ENCODE data around the gene ATP5PO.
"Not testable (repeated sequence)": the region's sequence is repeated elsewhere in the genome, so short reads cannot be mapped to it uniquely, and the experiment has no call there.

Gene ATP5PO

GRCh38 chr21:33926248-33926647, 10.6 kb upstream of the ATP5PO start:
- not testable (repeated sequence) for H3K9me3 ChIP-seq (ENCODE audit: control insufficient read depth, low read length); H3K4me3 ChIP-seq (ENCODE audit: insufficient read depth, low read depth, low read length, poor library complexity, severe bottlenecking); H3K4me1 ChIP-seq (ENCODE audit: control insufficient read depth, insufficient read depth, low read length, poor library complexity, severe bottlenecking); H3K27me3 ChIP-seq (replicated peaks; ENCODE audit: control insufficient read depth, insufficient read depth, low read length, poor library complexity, severe bottlenecking); DNase-seq; H3K36me3 ChIP-seq (ENCODE audit: control insufficient read depth, insufficient read depth, low read length); H3K27ac ChIP-seq (ENCODE audit: insufficient read depth, low read length, poor library complexity, severe bottlenecking)

- H3K9me3 ChIP-seq (ENCODE audit: control insufficient read depth, low read length): no peaks in the 10 kb centered on the region
- H3K4me1 ChIP-seq (ENCODE audit: control insufficient read depth, insufficient read depth, low read length, poor library complexity, severe bottlenecking): peaks cover 5% of the 10 kb centered on the region
- DNase-seq: no peak
- no peak overlapping the region for H3K4me3 ChIP-seq (ENCODE audit: insufficient read depth, low read depth, low read length, poor library complexity, severe bottlenecking)
- H3K27ac ChIP-seq (ENCODE audit: insufficient read depth, low read length, poor library complexity, severe bottlenecking): no peak overlapping the region
- H3K36me3 ChIP-seq (ENCODE audit: control insufficient read depth, insufficient read depth, low read length): no peaks in the 10 kb centered on the region
- H3K27me3 ChIP-seq (replicated peaks; ENCODE audit: control insufficient read depth, insufficient read depth, low read length, poor library complexity, severe bottlenecking): no peaks in the 10 kb centered on the region
Observed at GRCh38 chr21:33924766-33925100, 9.1 kb upstream of the ATP5PO start.

GRCh38 chr21:33924079-33924765, 8.6 kb upstream of the ATP5PO start:
- Histone ChIP-seq H3K27me3 (replicated peaks; ENCODE audit: control insufficient read depth, insufficient read depth, low read length, poor library complexity, severe bottlenecking) (no peaks in the 10 kb centered on the region), H3K4me3 (ENCODE audit: insufficient read depth, low read depth, low read length, poor library complexity, severe bottlenecking) (no peak overlapping the region), H3K27ac (ENCODE audit: insufficient read depth, low read length, poor library complexity, severe bottlenecking) (no peak overlapping the region), H3K9me3 (ENCODE audit: control insufficient read depth, low read length) (no peaks in the 10 kb centered on the region), H3K36me3 (ENCODE audit: control insufficient read depth, insufficient read depth, low read length) (no peaks in the 10 kb centered on the region), H3K4me1 (ENCODE audit: control insufficient read depth, insufficient read depth, low read length, poor library complexity, severe bottlenecking) (peaks cover 5% of the 10 kb centered on the region)
- DNase-seq: peak; percentile 69 to 81 (median 74)

- no peaks in the 10 kb centered on the region for H3K9me3 ChIP-seq (ENCODE audit: control insufficient read depth, low read length)
- peaks cover 10% of the 10 kb centered on the region for H3K4me1 ChIP-seq (ENCODE audit: control insufficient read depth, insufficient read depth, low read length, poor library complexity, severe bottlenecking)
- no peaks in the 10 kb centered on the region for H3K27me3 ChIP-seq (replicated peaks; ENCODE audit: control insufficient read depth, insufficient read depth, low read length, poor library complexity, severe bottlenecking)
- peaks cover 5% of the 10 kb centered on the region for H3K36me3 ChIP-seq (ENCODE audit: control insufficient read depth, insufficient read depth, low read length)
- H3K27ac ChIP-seq (ENCODE audit: insufficient read depth, low read length, poor library complexity, severe bottlenecking): no peak overlapping the region
- no peak for DNase-seq
- H3K4me3 ChIP-seq (ENCODE audit: insufficient read depth, low read depth, low read length, poor library complexity, severe bottlenecking): no peak overlapping the region
Observed at GRCh38 chr21:33917421-33917820, 1.8 kb upstream of the ATP5PO start.

GRCh38 chr21:33916200-33916567, 580 bp upstream of the ATP5PO start:
- H3K27ac ChIP-seq (ENCODE audit: insufficient read depth, low read length, poor library complexity, severe bottlenecking): peak overlapping the region; percentile 84
- peak overlapping the region; percentile 90 for H3K4me3 ChIP-seq (ENCODE audit: insufficient read depth, low read depth, low read length, poor library complexity, severe bottlenecking)
- no peak for DNase-seq
- H3K36me3 ChIP-seq (ENCODE audit: control insufficient read depth, insufficient read depth, low read length): peaks cover 15% of the 10 kb centered on the region
- H3K9me3 ChIP-seq (ENCODE audit: control insufficient read depth, low read length): no peaks in the 10 kb centered on the region
- H3K4me1 ChIP-seq (ENCODE audit: control insufficient read depth, insufficient read depth, low read length, poor library complexity, severe bottlenecking): peaks cover 10% of the 10 kb centered on the region
- H3K27me3 ChIP-seq (replicated peaks; ENCODE audit: control insufficient read depth, insufficient read depth, low read length, poor library complexity, severe bottlenecking): no peaks in the 10 kb centered on the region

- Histone ChIP-seq H3K4me3 (ENCODE audit: insufficient read depth, low read depth, low read length, poor library complexity, severe bottlenecking) (no peak overlapping the region), H3K27ac (ENCODE audit: insufficient read depth, low read length, poor library complexity, severe bottlenecking) (no peak overlapping the region)
Observed at GRCh38 chr21:33914188-33914587, 1.4 kb downstream of the ATP5PO start.

GRCh38 chr21:33909756-33910155, 5.8 kb downstream of the ATP5PO start:
- H3K27me3 ChIP-seq (replicated peaks; ENCODE audit: control insufficient read depth, insufficient read depth, low read length, poor library complexity, severe bottlenecking): no peaks in the 10 kb centered on the region
- H3K27ac ChIP-seq (ENCODE audit: insufficient read depth, low read length, poor library complexity, severe bottlenecking): no peak overlapping the region
- H3K4me1 ChIP-seq (ENCODE audit: control insufficient read depth, insufficient read depth, low read length, poor library complexity, severe bottlenecking): peaks cover 6% of the 10 kb centered on the region
- no peaks in the 10 kb centered on the region for H3K9me3 ChIP-seq (ENCODE audit: control insufficient read depth, low read length)
- peaks cover 68% of the 10 kb centered on the region for H3K36me3 ChIP-seq (ENCODE audit: control insufficient read depth, insufficient read depth, low read length)
- no peak for DNase-seq
- no peak overlapping the region for H3K4me3 ChIP-seq (ENCODE audit: insufficient read depth, low read depth, low read length, poor library complexity, severe bottlenecking)

More at GRCh38 chr21:33914188-33914587, 1.4 kb downstream of the ATP5PO start:
- H3K36me3 ChIP-seq (ENCODE audit: control insufficient read depth, insufficient read depth, low read length): peaks cover 32% of the 10 kb centered on the region
- H3K4me1 ChIP-seq (ENCODE audit: control insufficient read depth, insufficient read depth, low read length, poor library complexity, severe bottlenecking): peaks cover 10% of the 10 kb centered on the region
- H3K27me3 ChIP-seq (replicated peaks; ENCODE audit: control insufficient read depth, insufficient read depth, low read length, poor library complexity, severe bottlenecking): no peaks in the 10 kb centered on the region
- H3K9me3 ChIP-seq (ENCODE audit: control insufficient read depth, low read length): no peaks in the 10 kb centered on the region
- DNase-seq: no peak

GRCh38 chr21:33908760-33909159, 6.8 kb downstream of the ATP5PO start:
- H3K27me3 ChIP-seq (replicated peaks; ENCODE audit: control insufficient read depth, insufficient read depth, low read length, poor library complexity, severe bottlenecking): no peaks in the 10 kb centered on the region
- H3K27ac ChIP-seq (ENCODE audit: insufficient read depth, low read length, poor library complexity, severe bottlenecking): no peak overlapping the region
- H3K36me3 ChIP-seq (ENCODE audit: control insufficient read depth, insufficient read depth, low read length): peaks cover 76% of the 10 kb centered on the region
- H3K9me3 ChIP-seq (ENCODE audit: control insufficient read depth, low read length): no peaks in the 10 kb centered on the region
- H3K4me1 ChIP-seq (ENCODE audit: control insufficient read depth, insufficient read depth, low read length, poor library complexity, severe bottlenecking): no peaks in the 10 kb centered on the region
- no peak for DNase-seq
- no peak overlapping the region for H3K4me3 ChIP-seq (ENCODE audit: insufficient read depth, low read depth, low read length, poor library complexity, severe bottlenecking)

GRCh38 chr21:33904041-33904440, 11.6 kb downstream of the ATP5PO start:
- Histone ChIP-seq H3K27ac (ENCODE audit: insufficient read depth, low read length, poor library complexity, severe bottlenecking) (no peak overlapping the region), H3K4me1 (ENCODE audit: control insufficient read depth, insufficient read depth, low read length, poor library complexity, severe bottlenecking) (no peaks in the 10 kb centered on the region), H3K36me3 (ENCODE audit: control insufficient read depth, insufficient read depth, low read length) (peaks cover 64% of the 10 kb centered on the region), H3K27me3 (replicated peaks; ENCODE audit: control insufficient read depth, insufficient read depth, low read length, poor library complexity, severe bottlenecking) (no peaks in the 10 kb centered on the region), H3K9me3 (ENCODE audit: control insufficient read depth, low read length) (no peaks in the 10 kb centered on the region), H3K4me3 (ENCODE audit: insufficient read depth, low read depth, low read length, poor library complexity, severe bottlenecking) (no peak overlapping the region)
- DNase-seq: no peak

GRCh38 chr21:33902349-33902748, 13.3 kb downstream of the ATP5PO start:
- Histone ChIP-seq H3K36me3 (ENCODE audit: control insufficient read depth, insufficient read depth, low read length) (peaks cover 47% of the 10 kb centered on the region), H3K9me3 (ENCODE audit: control insufficient read depth, low read length) (no peaks in the 10 kb centered on the region), H3K4me3 (ENCODE audit: insufficient read depth, low read depth, low read length, poor library complexity, severe bottlenecking) (no peak overlapping the region), H3K27ac (ENCODE audit: insufficient read depth, low read length, poor library complexity, severe bottlenecking) (no peak overlapping the region), H3K4me1 (ENCODE audit: control insufficient read depth, insufficient read depth, low read length, poor library complexity, severe bottlenecking) (no peaks in the 10 kb centered on the region), H3K27me3 (replicated peaks; ENCODE audit: control insufficient read depth, insufficient read depth, low read length, poor library complexity, severe bottlenecking) (no peaks in the 10 kb centered on the region)
- DNase-seq: no peak
